GM10847 (cell line): ENCODE measurements around the gene NCKAP1.

Experiments
- POLR2A ChIP-seq: IDR thresholded peaks from 2 replicates; pipeline ENCODE4 v1.6.1; 2011; ENCODE audit not compliant: insufficient read length; ENCODE audit errors: extremely low read depth

Gene NCKAP1

GRCh38 chr2:183057333-183057985 lies 19.2 kb upstream of the NCKAP1 start:
- TF ChIP-seq POLR2A: no peak

- no peak for TF ChIP-seq POLR2A
These were observed 11.2 kb upstream of the NCKAP1 start for GRCh38 chr2:183049420-183049819.

GRCh38 chr2:183040604-183041003 lies 2.3 kb upstream of the NCKAP1 start:
- no peak for TF ChIP-seq POLR2A

- TF ChIP-seq POLR2A: no peak
These were observed 510 bp downstream of the NCKAP1 start for GRCh38 chr2:183037553-183038340.

GRCh38 chr2:183037074-183037552 lies 1.1 kb downstream of the NCKAP1 start:
- no peak for TF ChIP-seq POLR2A

GRCh38 chr2:183035954-183036669 lies 2.1 kb downstream of the NCKAP1 start:
- no peak for TF ChIP-seq POLR2A

GRCh38 chr2:183035298-183035953 lies 2.8 kb downstream of the NCKAP1 start:
- TF ChIP-seq POLR2A: no peak

- TF ChIP-seq POLR2A: no peak
These were observed 3.5 kb downstream of the NCKAP1 start for GRCh38 chr2:183034806-183035205.

GRCh38 chr2:183033951-183034350 lies 4.3 kb downstream of the NCKAP1 start:
- no peak for TF ChIP-seq POLR2A

GRCh38 chr2:183031911-183032794 lies 6.1 kb downstream of the NCKAP1 start:
- TF ChIP-seq POLR2A: no peak

- no peak for TF ChIP-seq POLR2A
These were observed 9.0 kb downstream of the NCKAP1 start for GRCh38 chr2:183029219-183029618.

- TF ChIP-seq POLR2A: no peak
These were observed 10.1 kb downstream of the NCKAP1 start for GRCh38 chr2:183028108-183028507.

- TF ChIP-seq POLR2A: no peak
These were observed 10.8 kb downstream of the NCKAP1 start for GRCh38 chr2:183027443-183027842.

GRCh38 chr2:183026424-183026823 lies 11.8 kb downstream of the NCKAP1 start:
- TF ChIP-seq POLR2A: no peak
